Vagina (tissue), 2 donors: ENCODE results near the gene GABRP. TPM values are rescaled to one million over a fixed set of nuclear protein-coding genes. Genes with fewer than 3 reads are reported as not detected.

Experiments
- DNase-seq, 2 donors: peaks; one replicate each; pipeline ENCODE4 v3.0.0-alpha.2; 2017; ENCODE audit errors: extremely low spot score in 2 of 2
- H3K27ac ChIP-seq: fragments of 200-600 bp; sonication (generic); one replicate; pipeline ENCODE4 v1.5.1; 2019
- H3K27me3 ChIP-seq: fragments of 200-600 bp; sonication (generic); one replicate; pipeline ENCODE4 v1.5.1; 2019
- H3K36me3 ChIP-seq, 2 donors: fragments of 200-600 bp; sonication (generic); one replicate each; pipeline ENCODE4 v1.5.1; 2017 to 2019
- H3K4me1 ChIP-seq: fragments of 200-600 bp; sonication (generic); one replicate; pipeline ENCODE4 v1.5.1; 2019
- H3K4me3 ChIP-seq, 2 donors: fragments of 200-600 bp; sonication (generic); 1 replicate in 1 of 2; 2 replicates in 1 of 2; pipeline ENCODE4 v1.5.1; 2016 to 2019
- H3K9me3 ChIP-seq: fragments of 200-600 bp; sonication (generic); one replicate; pipeline ENCODE4 v1.5.1; 2019
- CTCF ChIP-seq, 3 experiments: fragments of 450-650 bp in 2 of 3; fragments of 200-600 bp in 1 of 3; sonication (generic) in 1 of 3; IDR thresholded peaks; one replicate each; pipeline ENCODE4 v1.5.1; 2017 to 2019; ENCODE audit warnings: antibody characterized with exemption in 3 of 3, mild to moderate bottlenecking in 2 of 3, moderate library complexity in 2 of 3
- POLR2A ChIP-seq, 2 donors: fragments of 450-650 bp; IDR thresholded peaks; one replicate each; pipeline ENCODE4 v1.6.1; 2017; ENCODE audit warnings: antibody characterized with exemption in 2 of 2, mild to moderate bottlenecking in 2 of 2, moderate library complexity in 2 of 2
- POLR2AphosphoS5 ChIP-seq, 2 donors: sonication (generic); formaldehyde crosslinking; IDR thresholded peaks; one replicate each; pipeline ENCODE4 v1.9.0; 2017; ENCODE audit warnings: antibody characterized with exemption in 2 of 2, mild to moderate bottlenecking in 2 of 2, low read depth in 1 of 2; ENCODE audit not compliant: insufficient read depth in 1 of 2
- intact Hi-C: fragments of 100-400 bp; cut with DNase I; formaldehyde crosslinking; loops from one replicate; pipeline ENCODE4 v1.15.1; 2023
- total RNA-seq: library from RNA; depleted of rRNA; stranded (reverse); fragments of >200 nt; gene quantifications from one replicate; pipeline ENCODE4 v1.2.3, GENCODE V29; 2016

GABRP gene
- total RNA-seq, 1 donor from 2014 or later: 20.6 TPM

- H3K9me3 ChIP-seq: no peaks in the 10 kb centered on the region
- H3K27me3 ChIP-seq: no peaks in the 10 kb centered on the region
- H3K36me3 ChIP-seq: no peaks in the 10 kb centered on the region
- TF ChIP-seq POLR2A (IDR thresholded peaks at IDR 0.05) (no peak), POLR2AphosphoS5 (IDR thresholded peaks at IDR 0.05; ENCODE audit: insufficient read depth in 1 of 2, low read depth in 1 of 2) (no peak), CTCF (IDR thresholded peaks at IDR 0.05) (peak in 2 of 3 experiments; percentile 13 to 45)
- no peaks in the 10 kb centered on the region for H3K4me1 ChIP-seq
- no peak overlapping the region for H3K27ac ChIP-seq
- no peak for DNase-seq
- intact Hi-C loops: no loop called here
- H3K4me3 ChIP-seq: no peak overlapping the region
These were observed 7.9 kb downstream of the GABRP start for GRCh38 chr5:170791325-170791954.

GRCh38 chr5:170792878-170793277 lies 9.4 kb downstream of the GABRP start:
- intact Hi-C loops: no loop called here
- H3K36me3 ChIP-seq: no peaks in the 10 kb centered on the region
- DNase-seq: no peak
- H3K9me3 ChIP-seq: no peaks in the 10 kb centered on the region
- no peak overlapping the region for H3K27ac ChIP-seq
- H3K4me1 ChIP-seq: no peaks in the 10 kb centered on the region
- H3K4me3 ChIP-seq: no peak overlapping the region
- no peaks in the 10 kb centered on the region for H3K27me3 ChIP-seq
- TF ChIP-seq POLR2A (IDR thresholded peaks at IDR 0.05) (no peak), CTCF (IDR thresholded peaks at IDR 0.05) (no peak), POLR2AphosphoS5 (IDR thresholded peaks at IDR 0.05; ENCODE audit: insufficient read depth in 1 of 2, low read depth in 1 of 2) (no peak)

- Histone ChIP-seq H3K27ac (no peak overlapping the region), H3K36me3 (no peaks in the 10 kb centered on the region), H3K27me3 (no peaks in the 10 kb centered on the region), H3K4me1 (no peaks in the 10 kb centered on the region), H3K9me3 (no peaks in the 10 kb centered on the region), H3K4me3 (no peak overlapping the region)
- TF ChIP-seq POLR2AphosphoS5 (IDR thresholded peaks at IDR 0.05; ENCODE audit: insufficient read depth in 1 of 2, low read depth in 1 of 2) (no peak), POLR2A (IDR thresholded peaks at IDR 0.05) (no peak)
- intact Hi-C loops: no loop called here
- DNase-seq: peak in 1 of 2 donors; percentile 82
These were observed 11.6 kb downstream of the GABRP start for GRCh38 chr5:170795154-170795553.

DNA sequence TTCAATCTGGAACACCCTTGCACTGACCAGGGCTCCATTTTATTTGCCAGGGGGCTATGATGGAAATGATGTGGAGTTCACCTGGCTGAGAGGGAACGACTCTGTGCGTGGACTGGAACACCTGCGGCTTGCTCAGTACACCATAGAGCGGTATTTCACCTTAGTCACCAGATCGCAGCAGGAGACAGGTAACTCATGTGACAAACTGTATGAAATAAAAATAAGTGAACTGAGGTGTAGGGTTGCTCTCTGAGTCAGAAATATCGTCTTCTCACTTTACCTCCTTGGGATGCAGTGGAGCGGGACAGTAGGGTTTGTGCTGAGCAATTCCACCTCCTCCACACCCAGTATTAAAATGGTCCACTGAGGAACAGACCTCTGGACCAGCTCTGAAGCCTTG lies 22.1 kb downstream of the GABRP start:
- no peak for DNase-seq
- H3K36me3 ChIP-seq: no peaks in the 10 kb centered on the region
- TF ChIP-seq CTCF (IDR thresholded peaks at IDR 0.05): no peak
- TF ChIP-seq POLR2A (IDR thresholded peaks at IDR 0.05): no peak
- no peak for TF ChIP-seq POLR2AphosphoS5 (IDR thresholded peaks at IDR 0.05; ENCODE audit: insufficient read depth in 1 of 2, low read depth in 1 of 2)
- H3K27ac ChIP-seq: no peak overlapping the region
- H3K4me1 ChIP-seq: no peaks in the 10 kb centered on the region
- H3K27me3 ChIP-seq: no peaks in the 10 kb centered on the region
- H3K4me3 ChIP-seq: no peak overlapping the region
- H3K9me3 ChIP-seq: no peaks in the 10 kb centered on the region
- intact Hi-C loops: no loop called here

GRCh38 chr5:170809551-170809950 lies 26.0 kb downstream of the GABRP start:
- no peaks in the 10 kb centered on the region for H3K27me3 ChIP-seq
- no peak for TF ChIP-seq POLR2AphosphoS5 (IDR thresholded peaks at IDR 0.05; ENCODE audit: insufficient read depth in 1 of 2, low read depth in 1 of 2)
- TF ChIP-seq POLR2A (IDR thresholded peaks at IDR 0.05): no peak
- no peak for TF ChIP-seq CTCF (IDR thresholded peaks at IDR 0.05)
- H3K9me3 ChIP-seq: no peaks in the 10 kb centered on the region
- intact Hi-C loops: no loop called here
- no peak for DNase-seq
- H3K4me3 ChIP-seq: no peak overlapping the region
- no peaks in the 10 kb centered on the region for H3K4me1 ChIP-seq
- H3K36me3 ChIP-seq: no peaks in the 10 kb centered on the region
- H3K27ac ChIP-seq: no peak overlapping the region
